GM18499 (cell line): ENCODE data around the gene NXN.
A peak's percentile ranks its signal among the peaks of the same experiment; 100 is the strongest.
"Not testable (repeated sequence)": the region's sequence is repeated elsewhere in the genome, so short reads cannot be mapped to it uniquely, and the experiment has no call there.

Experiments
- ATAC-seq: cut with Tn5 transposase; IDR thresholded peaks from one replicate; pipeline ENCODE4 v1.9.1; 2021; ENCODE audit warnings: moderate number of reproducible peaks; ENCODE audit not compliant: insufficient read depth, unreplicated experiment

The NXN gene

GRCh38 chr17:752002-752619, 227.5 kb downstream of the NXN start, which contains the start of gene GEMIN4:
GEMIN4 (minus strand) TSS chr17:752264; CDS start chr17:752142, 122 bp downstream.
- peak; percentile 46 for ATAC-seq

- peak; percentile 16 for ATAC-seq
These were observed 228.1 kb downstream of the NXN start for GRCh38 chr17:751269-752001.

- ATAC-seq: no peak
These were observed 229.0 kb downstream of the NXN start for GRCh38 chr17:750431-751037.

- not testable (repeated sequence) for ATAC-seq
These were observed 230.2 kb downstream of the NXN start for GRCh38 chr17:749359-749758.
